Parathyroid adenoma (tissue), 2 donors: ENCODE measurements around the gene MORC1.
"Not testable (repeated sequence)": the region's sequence is repeated elsewhere in the genome, so short reads cannot be mapped to it uniquely, and the experiment has no call there.

ENCODE experiments used
- H2AFZ ChIP-seq: fragments of 300-600 bp; sonication (generic); one replicate; pipeline ENCODE4 v1.7.0; 2017; ENCODE audit warnings: antibody characterized with exemption, mild to moderate bottlenecking
- H3K27ac ChIP-seq: fragments of 300-600 bp; sonication (generic); one replicate; pipeline ENCODE4 v1.7.0; 2017
- H3K27me3 ChIP-seq: fragments of 300-600 bp; sonication (generic); one replicate; pipeline ENCODE4 v1.7.0; 2017; ENCODE audit warnings: low read length; ENCODE audit not compliant: control insufficient read depth, insufficient read depth
- H3K36me3 ChIP-seq: fragments of 300-600 bp; sonication (generic); one replicate; pipeline ENCODE4 v1.7.0; 2017; ENCODE audit warnings: low read length; ENCODE audit not compliant: control insufficient read depth, insufficient read depth
- H3K4me1 ChIP-seq: fragments of 300-600 bp; sonication (generic); one replicate; pipeline ENCODE4 v1.7.0; 2017; ENCODE audit warnings: control low read depth
- H3K4me2 ChIP-seq: fragments of 300-600 bp; sonication (generic); one replicate; pipeline ENCODE4 v1.7.0; 2017; ENCODE audit warnings: low read length
- H3K4me3 ChIP-seq: fragments of 300-600 bp; sonication (generic); one replicate; pipeline ENCODE4 v1.7.0; 2017; ENCODE audit warnings: low read depth, low read length
- H3K79me2 ChIP-seq: fragments of 300-600 bp; sonication (generic); one replicate; pipeline ENCODE4 v1.7.0; 2017; ENCODE audit warnings: control low read depth
- H3K9ac ChIP-seq: fragments of 300-600 bp; sonication (generic); one replicate; pipeline ENCODE4 v1.7.0; 2017; ENCODE audit warnings: mild to moderate bottlenecking
- H3K9me3 ChIP-seq: fragments of 300-600 bp; sonication (generic); one replicate; pipeline ENCODE4 v1.7.0; 2017; ENCODE audit warnings: low read length; ENCODE audit not compliant: control insufficient read depth
- TF ChIP-seq, protein P1 (sequence below): fragments of 300-600 bp; sonication (generic); IDR thresholded peaks from one replicate; pipeline ENCODE4 v1.7.0; 2017; ENCODE audit warnings: antibody characterized with exemption, mild to moderate bottlenecking
- donor health status: primary hyperparathyroidism.

The MORC1 gene

DNA sequence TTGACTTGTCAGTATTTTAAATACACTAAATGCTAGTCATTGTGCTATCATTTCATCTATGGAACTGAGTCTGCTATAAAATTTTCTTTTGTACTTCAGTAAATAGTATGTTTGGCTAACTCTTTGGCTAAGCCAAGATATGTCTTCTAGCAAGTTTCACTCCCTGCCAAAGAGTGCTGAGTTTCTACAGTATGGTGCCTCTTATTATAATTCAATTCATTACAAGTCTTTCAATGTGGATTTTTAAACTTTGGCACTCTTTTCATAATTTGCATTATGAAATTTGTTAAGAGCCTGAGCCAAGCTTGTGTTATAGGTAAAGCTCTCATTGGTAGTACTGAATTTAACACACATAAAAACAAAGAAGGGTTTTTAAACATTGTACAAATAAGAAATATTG lies 24.4 kb downstream of the MORC1 start:
- no peak overlapping the region for H2AFZ ChIP-seq
- no peak overlapping the region for H3K4me3 ChIP-seq
- no peak overlapping the region for H3K9ac ChIP-seq
- no peak overlapping the region for H3K4me2 ChIP-seq
- H3K27me3 ChIP-seq = no peaks in the 10 kb centered on the region
- no peaks in the 10 kb centered on the region for H3K9me3 ChIP-seq
- H3K4me1 ChIP-seq = no peaks in the 10 kb centered on the region
- no peaks in the 10 kb centered on the region for H3K36me3 ChIP-seq
- TF ChIP-seq, protein P1, sequence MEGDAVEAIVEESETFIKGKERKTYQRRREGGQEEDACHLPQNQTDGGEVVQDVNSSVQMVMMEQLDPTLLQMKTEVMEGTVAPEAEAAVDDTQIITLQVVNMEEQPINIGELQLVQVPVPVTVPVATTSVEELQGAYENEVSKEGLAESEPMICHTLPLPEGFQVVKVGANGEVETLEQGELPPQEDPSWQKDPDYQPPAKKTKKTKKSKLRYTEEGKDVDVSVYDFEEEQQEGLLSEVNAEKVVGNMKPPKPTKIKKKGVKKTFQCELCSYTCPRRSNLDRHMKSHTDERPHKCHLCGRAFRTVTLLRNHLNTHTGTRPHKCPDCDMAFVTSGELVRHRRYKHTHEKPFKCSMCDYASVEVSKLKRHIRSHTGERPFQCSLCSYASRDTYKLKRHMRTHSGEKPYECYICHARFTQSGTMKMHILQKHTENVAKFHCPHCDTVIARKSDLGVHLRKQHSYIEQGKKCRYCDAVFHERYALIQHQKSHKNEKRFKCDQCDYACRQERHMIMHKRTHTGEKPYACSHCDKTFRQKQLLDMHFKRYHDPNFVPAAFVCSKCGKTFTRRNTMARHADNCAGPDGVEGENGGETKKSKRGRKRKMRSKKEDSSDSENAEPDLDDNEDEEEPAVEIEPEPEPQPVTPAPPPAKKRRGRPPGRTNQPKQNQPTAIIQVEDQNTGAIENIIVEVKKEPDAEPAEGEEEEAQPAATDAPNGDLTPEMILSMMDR = no peak
- H3K27ac ChIP-seq = no peak overlapping the region
- H3K79me2 ChIP-seq = no peaks in the 10 kb centered on the region

DNA sequence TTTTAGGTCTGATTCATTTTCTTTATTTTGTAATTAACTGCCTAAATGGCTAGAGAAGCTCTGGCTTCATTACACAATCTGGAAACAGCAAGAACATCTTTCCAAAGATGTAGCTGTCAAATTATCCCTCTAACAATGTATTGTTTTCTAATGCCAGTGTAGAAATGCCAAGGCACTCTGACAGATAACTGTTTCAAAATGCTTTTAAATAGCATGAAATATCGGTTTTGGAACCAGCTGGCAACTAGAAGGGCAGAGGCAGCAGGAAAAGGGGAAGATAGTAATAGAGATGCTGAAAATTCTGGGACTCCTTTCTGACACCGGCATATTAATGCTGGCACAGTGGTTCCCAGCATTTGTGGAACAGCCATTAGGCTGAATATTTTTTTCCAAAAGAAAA lies 26.1 kb downstream of the MORC1 start:
- Histone ChIP-seq H3K4me2 (no peak overlapping the region), H3K27ac (no peak overlapping the region), H3K4me3 (no peak overlapping the region), H2AFZ (no peak overlapping the region), H3K4me1 (no peaks in the 10 kb centered on the region), H3K9me3 (no peaks in the 10 kb centered on the region), H3K36me3 (no peaks in the 10 kb centered on the region), H3K27me3 (no peaks in the 10 kb centered on the region), H3K79me2 (no peaks in the 10 kb centered on the region), H3K9ac (no peak overlapping the region)
- TF ChIP-seq, protein P1 = no peak

DNA sequence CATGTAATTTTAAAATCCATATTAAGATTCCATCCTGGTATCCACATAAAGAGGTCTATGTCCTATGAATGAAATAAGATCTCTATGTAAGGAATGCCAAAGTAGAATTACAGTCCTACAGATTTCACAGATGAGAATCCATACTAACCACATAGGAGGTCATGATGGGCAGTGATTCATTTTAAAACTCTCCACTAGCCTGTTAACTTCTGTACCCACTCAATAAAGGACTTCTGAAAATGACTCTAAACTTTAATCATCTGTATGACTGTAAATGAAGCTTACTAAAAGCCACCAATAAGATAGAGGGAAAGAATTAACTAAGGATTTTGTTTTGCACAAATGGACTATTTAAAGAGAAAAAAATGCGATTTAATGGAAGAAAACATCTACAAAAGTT lies 28.7 kb downstream of the MORC1 start:
- H3K9me3 ChIP-seq = no peaks in the 10 kb centered on the region
- no peaks in the 10 kb centered on the region for H3K27me3 ChIP-seq
- no peaks in the 10 kb centered on the region for H3K36me3 ChIP-seq
- H3K4me3 ChIP-seq = no peak overlapping the region
- no peak overlapping the region for H3K27ac ChIP-seq
- no peaks in the 10 kb centered on the region for H3K79me2 ChIP-seq
- TF ChIP-seq, protein P1 = no peak
- H3K4me1 ChIP-seq = no peaks in the 10 kb centered on the region
- H2AFZ ChIP-seq = no peak overlapping the region
- no peak overlapping the region for H3K4me2 ChIP-seq
- H3K9ac ChIP-seq = no peak overlapping the region

DNA sequence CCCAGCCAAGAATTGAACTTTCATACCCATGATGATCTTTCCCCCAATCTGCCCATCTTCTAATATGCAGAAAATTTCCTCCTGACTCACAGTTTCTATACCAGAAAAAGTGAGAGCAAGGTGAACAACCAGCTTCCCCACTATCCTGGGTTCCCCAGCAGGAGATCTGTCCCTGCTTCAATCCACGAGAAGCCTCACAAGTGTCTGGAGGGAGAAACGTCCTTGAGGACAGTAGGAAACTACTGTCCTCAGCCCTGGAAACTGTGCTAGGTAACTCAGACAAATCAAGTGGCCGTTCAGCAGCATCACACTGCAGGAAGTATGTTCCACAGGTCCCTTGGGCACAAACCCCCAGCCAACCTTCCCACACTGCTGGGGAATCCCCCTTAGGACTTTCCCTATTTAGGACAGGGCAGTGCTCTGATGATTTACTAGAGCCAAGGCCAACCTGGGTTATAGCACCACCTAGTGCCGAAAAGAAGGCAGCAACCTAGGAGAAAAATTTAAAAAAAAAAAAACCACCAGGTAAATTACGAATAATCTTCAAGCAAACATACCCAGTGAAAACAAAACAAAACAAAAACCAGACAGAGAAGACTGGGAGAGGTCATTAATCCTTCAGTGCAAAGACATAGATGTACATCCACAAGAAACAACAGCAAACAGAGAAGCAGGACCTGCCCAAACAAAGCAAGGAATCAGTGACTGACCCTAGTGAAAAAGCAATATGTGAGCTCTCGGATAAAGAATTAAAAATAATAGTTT lies 36.0 kb downstream of the MORC1 start:
- Histone ChIP-seq H3K9me3 (no peaks in the 10 kb centered on the region), H3K4me3 (no peak overlapping the region), H3K79me2 (no peaks in the 10 kb centered on the region), H3K27me3 (no peaks in the 10 kb centered on the region), H3K4me2 (no peak overlapping the region), H3K27ac (no peak overlapping the region), H3K36me3 (no peaks in the 10 kb centered on the region), H3K9ac (no peak overlapping the region), H3K4me1 (no peaks in the 10 kb centered on the region), H2AFZ (no peak overlapping the region)
- TF ChIP-seq, protein P1 = no peak

DNA sequence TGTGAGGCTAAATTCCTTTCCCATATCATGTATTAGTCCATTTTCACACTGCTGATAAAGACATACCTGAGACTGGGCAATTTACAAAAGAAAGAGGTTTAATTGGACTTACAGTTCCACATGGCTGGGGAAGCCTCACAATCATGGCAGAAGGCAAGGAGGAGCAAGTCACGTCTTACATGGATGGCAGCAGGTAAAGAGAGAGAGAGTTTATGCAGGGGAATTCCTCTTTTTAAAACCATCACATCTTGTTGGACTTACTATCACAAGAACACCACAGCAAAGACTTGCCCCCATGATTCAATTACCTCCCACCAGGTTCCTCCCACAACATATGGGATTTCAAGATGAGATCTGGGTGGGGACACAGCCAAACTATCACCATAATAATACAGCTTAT lies 37.8 kb downstream of the MORC1 start:
- H3K79me2 ChIP-seq, H3K9ac ChIP-seq, H3K4me1 ChIP-seq, H3K4me3 ChIP-seq, H3K4me2 ChIP-seq, H3K9me3 ChIP-seq, H3K27me3 ChIP-seq, H2AFZ ChIP-seq, H3K27ac ChIP-seq, H3K36me3 ChIP-seq: not testable (repeated sequence)
